GM18858 (cell line): ENCODE data around the gene GPAT3.

Source experiments
- ATAC-seq: cut with Tn5 transposase; IDR thresholded peaks from one replicate; pipeline ENCODE4 v1.9.1; 2021; ENCODE audit not compliant: unreplicated experiment

The GPAT3 gene

DNA sequence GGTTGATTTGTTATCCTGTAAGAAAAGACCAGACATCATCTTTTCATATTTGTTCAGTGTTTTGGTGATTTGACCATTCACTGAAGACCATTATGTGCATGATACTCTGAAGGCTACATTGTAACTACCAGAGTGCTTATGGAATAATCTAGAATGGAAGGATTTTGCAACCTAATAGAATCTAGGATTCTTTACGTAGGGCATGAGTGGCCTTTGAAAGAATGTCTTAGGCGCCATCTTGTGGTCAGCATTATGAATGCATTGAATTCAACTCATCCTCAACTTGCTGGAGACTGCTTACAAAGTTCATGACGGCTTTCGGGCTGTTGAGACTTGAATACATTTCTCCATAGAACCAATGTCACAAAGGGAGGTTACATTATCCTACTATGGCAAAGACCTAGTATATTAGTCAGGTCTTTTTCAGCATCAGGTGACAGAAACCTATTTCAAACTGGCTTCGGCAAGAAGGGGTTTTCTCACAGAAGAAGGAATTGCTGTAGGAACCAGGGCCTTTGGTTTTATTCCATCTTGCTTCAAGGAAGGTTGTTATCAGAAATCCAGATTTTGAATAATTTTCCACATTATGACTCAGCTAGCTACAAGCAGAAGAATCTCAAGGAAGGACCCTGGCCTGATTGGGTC, 104.1 kb downstream of the GPAT3 start:
- ATAC-seq = peak; percentile 52

DNA sequence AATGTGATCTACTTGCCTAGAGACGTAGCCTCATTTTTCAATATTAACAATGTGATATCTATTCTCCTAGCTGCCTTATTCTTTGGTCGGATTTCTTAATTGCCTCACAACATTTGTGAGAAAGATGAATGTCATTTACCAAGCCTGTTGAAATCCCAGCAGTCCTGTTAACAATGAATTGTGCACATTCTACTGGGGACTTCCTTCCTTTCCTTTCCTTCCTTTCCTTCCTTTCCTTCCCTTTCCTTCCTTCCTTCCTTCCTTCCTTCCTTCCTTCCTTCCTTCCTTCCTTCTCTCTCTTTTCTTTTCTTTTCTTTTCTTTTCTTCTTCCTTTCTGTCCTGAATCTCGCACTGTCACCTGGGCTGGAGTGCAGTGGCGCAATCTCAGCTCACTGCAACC, 107.1 kb downstream of the GPAT3 start:
- ATAC-seq = no peak

DNA sequence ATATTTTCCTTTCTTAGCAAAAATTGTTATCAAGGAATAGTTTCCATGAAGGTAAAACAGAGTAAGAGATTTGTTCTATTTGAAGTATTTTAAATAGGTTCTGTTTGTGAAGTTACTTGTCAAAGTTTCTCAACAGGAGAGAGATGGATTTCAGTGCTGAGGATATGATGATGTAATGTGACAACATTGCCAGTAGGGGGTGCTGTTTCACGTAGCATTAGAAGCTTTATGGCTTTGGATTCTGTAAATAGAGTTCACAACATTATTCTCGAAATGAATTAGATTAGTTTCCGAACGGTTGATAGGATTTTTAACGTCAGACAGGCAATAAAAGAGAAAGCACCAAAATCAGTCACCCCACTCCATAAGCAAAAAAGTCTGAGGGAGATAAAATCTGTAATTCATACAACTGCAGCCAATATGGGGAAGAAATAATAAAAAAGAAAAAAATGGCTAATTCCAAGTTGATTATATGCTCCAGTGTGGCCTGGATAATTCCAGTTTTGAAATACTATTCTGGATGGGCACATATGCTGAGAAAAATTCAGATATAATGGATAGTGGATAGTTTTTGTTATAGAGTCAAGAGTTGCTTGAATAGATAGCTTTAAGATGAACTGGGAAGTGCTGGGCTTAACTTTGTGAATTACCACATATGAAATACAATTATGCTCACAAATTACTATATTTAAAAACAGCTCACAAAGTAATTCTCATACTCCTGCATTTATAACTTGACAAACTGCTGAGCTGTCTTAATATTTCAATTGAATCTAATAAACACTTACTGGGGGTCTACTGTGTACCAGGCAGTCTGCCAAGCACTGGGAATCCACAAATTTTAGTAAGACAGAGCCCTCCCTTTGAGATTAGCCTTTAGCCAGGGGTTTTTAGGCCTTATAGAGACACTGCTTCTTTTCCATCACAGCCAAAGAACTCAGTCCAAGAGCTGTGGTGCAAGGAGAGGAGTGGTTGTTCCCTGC, 109.1 kb downstream of the GPAT3 start:
- ATAC-seq = peak; percentile 80

DNA sequence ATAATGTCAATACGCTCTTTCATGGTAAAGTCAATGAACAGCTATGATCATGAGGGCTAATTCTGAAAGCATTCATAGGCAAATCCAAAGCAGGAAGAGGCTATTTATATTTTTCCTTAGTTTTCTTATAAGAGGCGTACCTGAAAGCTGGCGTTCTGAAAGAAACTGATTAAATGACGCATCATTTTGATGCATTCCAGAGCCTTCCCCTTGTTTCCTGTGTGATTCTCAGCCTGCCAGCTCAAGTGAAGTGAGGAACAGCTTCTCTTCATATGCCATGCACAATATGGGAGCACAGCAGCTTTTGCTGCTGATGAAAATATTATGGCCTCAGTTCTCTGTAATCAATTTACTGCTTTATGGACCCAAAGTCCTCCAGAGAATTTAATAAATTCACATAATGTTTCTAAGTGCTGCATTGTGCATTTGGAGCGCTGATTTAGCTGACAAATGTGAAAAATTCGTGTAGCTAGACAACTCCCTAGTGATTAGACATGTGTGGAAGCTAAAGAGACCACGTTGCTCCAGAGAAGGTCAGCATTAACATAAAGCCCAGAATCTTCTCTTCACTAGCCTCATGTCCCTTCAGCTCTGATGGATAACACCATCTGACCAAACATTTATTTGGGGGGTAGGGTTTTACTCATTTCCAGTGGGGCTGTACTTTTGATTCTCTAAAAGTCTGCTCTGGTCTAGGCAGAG, 110.8 kb downstream of the GPAT3 start:
- ATAC-seq = no peak

DNA sequence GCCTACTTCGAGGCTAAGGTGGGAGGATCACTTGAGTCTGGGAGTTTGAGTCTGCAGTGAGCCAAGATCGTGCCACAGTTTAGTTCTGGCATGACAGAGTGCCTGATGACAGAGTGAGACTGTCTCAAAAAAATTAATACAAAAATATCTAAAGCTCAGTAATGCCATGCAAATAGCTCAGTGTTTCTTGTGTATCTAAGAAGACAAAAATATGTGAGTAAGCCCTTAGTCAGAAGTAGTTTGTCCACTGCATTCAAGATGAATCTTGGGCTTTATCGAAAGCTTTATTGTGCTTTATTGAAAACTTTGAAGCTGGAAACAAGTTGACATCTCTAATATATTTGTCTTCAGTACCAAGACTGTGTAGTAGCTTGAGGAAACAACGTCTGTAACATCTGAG, 115.9 kb downstream of the GPAT3 start:
- ATAC-seq = no peak
